K562 (cell line): ENCODE results near the gene PAN3. TPM values are rescaled to one million over a fixed set of nuclear protein-coding genes. Genes with fewer than 3 reads are reported as not detected.

ENCODE experiments used
- ATAC-seq: fragments of 200-7000 bp; cut with Tn5 transposase; 3 replicates; pipeline ENCODE4 v1.9.1; 2020; ENCODE audit warnings: moderate library complexity
- BruUV-seq: library from RNA; stranded (reverse); fragments of 400-500 nt; replicated peaks from 2 replicates; lab custom pipeline; 2021; lab: Mats Ljungman, UMichigan
- CTCF ChIA-PET: fragments of 300-600 bp; formaldehyde crosslinking; extraction: SDS; loops from one replicate; lab custom pipeline; 2021; ENCODE audit warnings: low intra/inter-chr PET ratio; lab: Yijun Ruan, JAX
- POLR2A ChIA-PET: fragments of 300-600, 350-650 bp; sonication (Branson Sonifier 250); formaldehyde crosslinking; extraction: SDS; loops from one replicate; lab custom pipeline; 2021; ENCODE audit warnings: antibody characterized with exemption, inconsistent platforms; lab: Yijun Ruan, JAX
- DNase-seq, 4 experiments: peaks; one replicate each; pipeline versions ENCODE4 v3.0.0 to v3.0.0-alpha.2; 2011 to 2018; ENCODE audit warnings: low spot score in 3 of 4, mixed read lengths in 3 of 4; ENCODE audit errors: extremely low read depth in 1 of 4
- FAIRE-seq: peaks from 2 replicates; lab custom pipeline; 2011; peaks lifted over from hg19 to GRCh38; lab: Jason Lieb, UNC
- H2AFZ ChIP-seq: 2 replicates; pipeline ENCODE4 v1.6.0; 2011; ENCODE audit warnings: low read depth, low read length, control low read depth, inconsistent platforms
- H3K27ac ChIP-seq: fragments of 200-600 bp; 3 replicates; pipeline ENCODE4 v1.8.0; 2011; ENCODE audit warnings: low read depth, mild to moderate bottlenecking, control low read depth, inconsistent platforms, low read length, moderate library complexity, mixed read lengths; ENCODE audit errors: extremely low read depth
- H3K27me3 ChIP-seq, 2 experiments: fragments of 300-600 bp in 1 of 2; 2 replicates in 1 of 2; 3 replicates in 1 of 2; pipeline versions ENCODE4 v1.6.0 to v1.8.0; 2011; ENCODE audit warnings: inconsistent platforms in 2 of 2, low read length in 2 of 2, mild to moderate bottlenecking in 1 of 2, mixed read lengths in 1 of 2, moderate library complexity in 1 of 2; ENCODE audit not compliant: control insufficient read depth in 2 of 2, insufficient read depth in 2 of 2
- H3K36me3 ChIP-seq: fragments of 300-600 bp; 3 replicates; pipeline ENCODE4 v1.8.0; 2011; ENCODE audit warnings: mild to moderate bottlenecking, low read length, inconsistent platforms; ENCODE audit not compliant: control insufficient read depth, insufficient read depth
- H3K4me1 ChIP-seq, 2 experiments: fragments of 200-600 bp in 1 of 2; replicated peaks in 1 of 2; 2 replicates in 1 of 2; 3 replicates in 1 of 2; pipeline versions ENCODE4 v1.5.1 to v1.8.0; 2011; ENCODE audit warnings: inconsistent platforms in 2 of 2, low read length in 2 of 2, mild to moderate bottlenecking in 1 of 2, mixed read lengths in 1 of 2, moderate library complexity in 1 of 2; ENCODE audit not compliant: control insufficient read depth in 2 of 2, insufficient read depth in 2 of 2
- H3K4me2 ChIP-seq: 2 replicates; pipeline ENCODE4 v1.6.1; 2011; ENCODE audit warnings: low read length, control low read depth, inconsistent platforms, mixed read lengths; ENCODE audit not compliant: insufficient read depth
- H3K4me3 ChIP-seq: fragments of 200-600 bp; sonication (generic), shearing (Covaris generic); 2 replicates; pipeline ENCODE4 v1.5.1; 2016; ENCODE audit warnings: control low read depth, inconsistent platforms
- H3K79me2 ChIP-seq: fragments of 200-600 bp; 3 replicates; pipeline ENCODE4 v1.8.0; 2011; ENCODE audit warnings: low read length, inconsistent platforms; ENCODE audit not compliant: control insufficient read depth, insufficient read depth
- H3K9ac ChIP-seq, 2 experiments: 2 replicates each; pipeline versions ENCODE4 v1.6.0 to v1.6.1; 2011; ENCODE audit warnings: low read depth in 2 of 2, low read length in 2 of 2, control low read depth in 1 of 2, inconsistent platforms in 1 of 2, mild to moderate bottlenecking in 1 of 2, mixed read lengths in 1 of 2; ENCODE audit not compliant: insufficient read depth in 1 of 2
- H3K9me1 ChIP-seq: one replicate; pipeline ENCODE4 v1.6.0; 2011; ENCODE audit warnings: inconsistent platforms, mild to moderate bottlenecking, low read length, moderate library complexity; ENCODE audit not compliant: control insufficient read depth, insufficient read depth
- H3K9me3 ChIP-seq: replicated peaks from 2 replicates; pipeline ENCODE4 v1.5.1; 2011; ENCODE audit warnings: low read depth, low read length, inconsistent platforms; ENCODE audit not compliant: control insufficient read depth, insufficient read depth
- H4K20me1 ChIP-seq: replicated peaks from 2 replicates; pipeline ENCODE4 v1.6.1; 2011; ENCODE audit warnings: low read length, inconsistent platforms, mixed read lengths; ENCODE audit not compliant: control insufficient read depth, insufficient read depth
- CBX3 ChIP-seq, 2 experiments: IDR thresholded peaks; 1 replicate in 1 of 2; 2 replicates in 1 of 2; pipeline ENCODE4 v1.6.1; 2012; ENCODE audit warnings: inconsistent platforms in 2 of 2, low read length in 2 of 2, borderline replicate concordance in 1 of 2, control low read depth in 1 of 2
- FOXK2 ChIP-seq, 2 experiments: fragments of 450-650 bp; IDR thresholded peaks in 1 of 2; conservative IDR thresholded peaks in 1 of 2; 2 replicates each; pipeline ENCODE4 v1.6.1; 2016; ENCODE audit warnings: low read depth in 2 of 2, mild to moderate bottlenecking in 1 of 2
- HDGF ChIP-seq: fragments of 450-650 bp; IDR thresholded peaks from 2 replicates; pipeline ENCODE4 v1.6.1; 2016
- ILF3 ChIP-seq: fragments of 450-650 bp; IDR thresholded peaks from 2 replicates; pipeline ENCODE4 v1.6.1; 2018; ENCODE audit warnings: antibody characterized with exemption, mild to moderate bottlenecking, moderate library complexity, borderline replicate concordance
- KDM2B ChIP-seq: fragments of 250-450 bp; sonication (Bioruptor Pico); IDR thresholded peaks from 2 replicates; pipeline ENCODE4 v1.8.0; 2021; ENCODE audit warnings: mild to moderate bottlenecking, moderate library complexity
- NCOA2 ChIP-seq, 2 experiments: fragments of 450-650 bp; IDR thresholded peaks; 2 replicates each; pipeline ENCODE4 v1.6.1; 2018; ENCODE audit warnings: mild to moderate bottlenecking in 2 of 2, moderate library complexity in 1 of 2; ENCODE audit not compliant: partially characterized antibody in 2 of 2
- NR2F6 ChIP-seq: fragments of 450-650 bp; formaldehyde crosslinking; IDR thresholded peaks from 2 replicates; pipeline ENCODE4 v1.4.0; 2020; ENCODE audit warnings: mild to moderate bottlenecking
- PBX2 ChIP-seq, 2 experiments: IDR thresholded peaks in 1 of 2; conservative IDR thresholded peaks in 1 of 2; 2 replicates each; pipeline ENCODE4 v1.6.1; 2016; ENCODE audit warnings: low read depth in 2 of 2, mild to moderate bottlenecking in 1 of 2, missing compliant biosample characterization in 1 of 2, missing genetic modification characterization in 1 of 2, moderate library complexity in 1 of 2
- SAFB2 ChIP-seq: fragments of 200-400 bp; formaldehyde crosslinking; IDR thresholded peaks from 2 replicates; pipeline ENCODE4 v1.6.1; 2018; ENCODE audit warnings: borderline replicate concordance, low read length, low read depth, moderate library complexity; ENCODE audit not compliant: severe bottlenecking
- U2AF2 ChIP-seq: fragments of 200-400 bp; formaldehyde crosslinking; optimal IDR thresholded peaks from 2 replicates; pipeline ENCODE3; 2017; ENCODE audit warnings: low read depth, mild to moderate bottlenecking, low read length
- ZBTB9 ChIP-seq: fragments of 450-650 bp; formaldehyde crosslinking; IDR thresholded peaks from 2 replicates; pipeline ENCODE4 v1.4.0; 2020; ENCODE audit warnings: mild to moderate bottlenecking, moderate library complexity
- ZNF79 ChIP-seq: fragments of 250-450 bp; sonication (Bioruptor Pico); IDR thresholded peaks from 2 replicates; pipeline ENCODE4 v1.4.0; 2020; ENCODE audit warnings: low read depth, mild to moderate bottlenecking, moderate library complexity
- WGBS: fragments of 100-300 bp; shearing (Covaris generic); methylation state at CpG from one replicate; pipeline ENCODE4 v1.1.6; 2016; ENCODE audit warnings: low coverage, mixed read lengths; ENCODE audit not compliant: insufficient coverage; ENCODE audit errors: missing lambda C conversion rate; 5-methylcytosine and 5-hydroxymethylcytosine counted together
- in situ Hi-C: fragments of 300-500 bp; cut with MboI; formaldehyde crosslinking; loops from 4 replicates; pipeline ENCODE4 v1.15.0; 2018; ENCODE audit warnings: inconsistent platforms, mixed read lengths
- intact Hi-C: fragments of 100-400 bp; cut with micrococcal nuclease; formaldehyde crosslinking; loops from 2 replicates; pipeline ENCODE4 v1.14.2; 2022
- polyA plus RNA-seq, 8 experiments: library from polyadenylated mRNA; depleted of rRNA in 4 of 8; stranded (reverse) in 5 of 8; unstranded in 3 of 8; fragments of >200 nt; fragmentation: Nextera tagmentation in 2 of 8; fragmentation: Illumina TruSeq in 1 of 8; extraction: Ambion mirVana in 2 of 8; extraction: Trizol in 1 of 8; gene quantifications; 2 replicates each; pipeline versions ENCODE4 v1.2.1 to v1.2.3, GENCODE V29; 2011 to 2014; ENCODE audit warnings: inconsistent platforms in 1 of 8, missing spikeins in 1 of 8
- total RNA-seq, 7 experiments: library from RNA; depleted of rRNA in 6 of 7; stranded (reverse); fragments of >200 nt in 6 of 7; fragmentation: Illumina TruSeq in 2 of 7; extraction: Trizol in 2 of 7; gene quantifications; 2 replicates each; pipeline versions ENCODE4 v1.2.1 to v1.2.3, GENCODE V29; 2011 to 2021; ENCODE audit warnings: low replicate concordance in 1 of 7
- TF ChIP-seq, protein P1 (sequence below), 2 experiments: fragments of 450-650 bp in 1 of 2; sonication (generic) in 1 of 2; formaldehyde crosslinking in 1 of 2; IDR thresholded peaks in 1 of 2; conservative IDR thresholded peaks in 1 of 2; 2 replicates each; pipeline versions ENCODE4 v1.6.1 to v1.8.1; 2016 to 2023; ENCODE audit warnings: mild to moderate bottlenecking in 2 of 2, moderate library complexity in 2 of 2, inconsistent platforms in 1 of 2, missing genetic modification reagents in 1 of 2
- TF ChIP-seq, protein P2 (sequence below), 2 experiments: fragments of 450-650 bp; IDR thresholded peaks; 2 replicates each; pipeline ENCODE4 v1.6.1; 2016

The PAN3 gene
- total and polyA plus RNA-seq, 9 of the 15 experiments (the other 6 are each of a cell fraction or from before 2014, with no cell fraction given) = 7.2 to 19.9 (median 11.6) TPM

DNA sequence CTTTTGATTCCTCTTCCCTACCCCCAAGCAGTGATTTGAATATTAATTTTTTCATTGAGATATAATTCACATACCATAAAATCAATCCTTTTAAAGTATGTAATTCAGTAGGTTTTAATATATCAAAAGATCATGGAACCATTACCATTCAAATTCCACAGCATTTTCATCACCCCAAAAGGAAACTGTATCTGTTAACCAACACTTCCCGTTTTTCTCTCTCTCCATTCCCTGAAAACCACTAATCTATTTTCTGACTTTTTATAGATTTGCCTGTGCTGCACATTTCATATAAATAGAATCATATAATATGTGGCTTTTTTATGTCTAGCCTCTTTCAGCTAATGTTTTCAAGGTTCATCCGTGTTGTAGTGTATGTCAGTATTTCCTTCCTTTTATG is 107.1 kb downstream of the PAN3 start:
- ATAC-seq (no peak), FAIRE-seq (no peak), DNase-seq (no peak)
- Histone ChIP-seq H3K4me1 (no peaks in the 10 kb centered on the region; a peak in 1 of 5 replicates), H3K9me1 (no peaks in the 10 kb centered on the region), H3K9me3 (no peaks in the 10 kb centered on the region), H4K20me1 (no peaks in the 10 kb centered on the region), H3K27me3 (no peaks in the 10 kb centered on the region), H3K27ac (no peak overlapping the region), H3K79me2 (peaks cover 7% of the 10 kb centered on the region; the same call in 2 of the 3 replicates), H3K4me2 (no peak overlapping the region), H3K4me3 (no peak overlapping the region), H3K36me3 (peaks cover 2% of the 10 kb centered on the region; the same call in 1 of the 3 replicates), H3K9ac (no peak overlapping the region), H2AFZ (no peak overlapping the region)
- BruUV-seq = no TSS peak
- POLR2A ChIA-PET = no interaction called here
- intact Hi-C loops = no loop called here
- in situ Hi-C loops = no loop called here
- 100% methylated on average over 2 of the region's 2 CpGs for WGBS
- CTCF ChIA-PET = no interaction called here
- no peak for TF ChIP-seq ZNF79
- TF ChIP-seq CBX3 (IDR thresholded peaks at IDR 0.05; ENCODE audit: borderline replicate concordance in 1 of 2, low read length in 2 of 2) = no peak
- TF ChIP-seq, protein P1, sequence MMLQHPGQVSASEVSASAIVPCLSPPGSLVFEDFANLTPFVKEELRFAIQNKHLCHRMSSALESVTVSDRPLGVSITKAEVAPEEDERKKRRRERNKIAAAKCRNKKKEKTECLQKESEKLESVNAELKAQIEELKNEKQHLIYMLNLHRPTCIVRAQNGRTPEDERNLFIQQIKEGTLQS (IDR thresholded peaks at IDR 0.05) = no peak
- TF ChIP-seq, protein P1 (CRISPR knock-in tag; conservative IDR thresholded peaks at IDR 0.05) = no peak
- TF ChIP-seq PBX2 (CRISPR knock-in tag; IDR thresholded peaks at IDR 0.05; ENCODE audit: low read depth) = no peak
- no peak for TF ChIP-seq PBX2 (tag; conservative IDR thresholded peaks at IDR 0.05; ENCODE audit: low read depth)
- no peak for TF ChIP-seq FOXK2 (conservative IDR thresholded peaks at IDR 0.05 in 1 of 2, IDR thresholded peaks at IDR 0.05 in 1 of 2; ENCODE audit: low read depth in 2 of 2)
- no peak for TF ChIP-seq NCOA2 (IDR thresholded peaks at IDR 0.05; ENCODE audit: partially characterized antibody in 2 of 2)
- TF ChIP-seq HDGF = no peak
- TF ChIP-seq KDM2B (CRISPR knock-in tag) = no peak
- no peak for TF ChIP-seq ILF3
- no peak for TF ChIP-seq SAFB2
- TF ChIP-seq, protein P2, sequence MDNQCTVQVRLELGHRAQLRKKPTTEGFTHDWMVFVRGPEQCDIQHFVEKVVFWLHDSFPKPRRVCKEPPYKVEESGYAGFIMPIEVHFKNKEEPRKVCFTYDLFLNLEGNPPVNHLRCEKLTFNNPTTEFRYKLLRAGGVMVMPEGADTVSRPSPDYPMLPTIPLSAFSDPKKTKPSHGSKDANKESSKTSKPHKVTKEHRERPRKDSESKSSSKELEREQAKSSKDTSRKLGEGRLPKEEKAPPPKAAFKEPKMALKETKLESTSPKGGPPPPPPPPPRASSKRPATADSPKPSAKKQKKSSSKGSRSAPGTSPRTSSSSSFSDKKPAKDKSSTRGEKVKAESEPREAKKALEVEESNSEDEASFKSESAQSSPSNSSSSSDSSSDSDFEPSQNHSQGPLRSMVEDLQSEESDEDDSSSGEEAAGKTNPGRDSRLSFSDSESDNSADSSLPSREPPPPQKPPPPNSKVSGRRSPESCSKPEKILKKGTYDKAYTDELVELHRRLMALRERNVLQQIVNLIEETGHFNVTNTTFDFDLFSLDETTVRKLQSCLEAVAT (IDR thresholded peaks at IDR 0.05) = no peak
- no peak for TF ChIP-seq ZBTB9 (CRISPR knock-in tag)
- no peak for TF ChIP-seq NR2F6
- no peak for TF ChIP-seq U2AF2
